MM.1S (cell line): ENCODE results near the gene LAMA3.

ENCODE experiments used
- DNase-seq: peaks from one replicate; pipeline ENCODE4 v3.0.0-alpha.2; 2015
- H2AFZ ChIP-seq: fragments of 300-600 bp; sonication (generic); 2 replicates; pipeline ENCODE4 v1.6.0; 2016; ENCODE audit warnings: antibody characterized with exemption, low read length
- H3F3A ChIP-seq: fragments of 300-600 bp; sonication (generic); 2 replicates; pipeline ENCODE4 v1.6.1; 2016; ENCODE audit warnings: mild to moderate bottlenecking, antibody characterized with exemption, low read length, moderate library complexity, mixed read lengths; ENCODE audit not compliant: insufficient read depth
- H3K27ac ChIP-seq: fragments of 300-600 bp; sonication (generic); 2 replicates; pipeline ENCODE4 v1.5.1; 2016; ENCODE audit warnings: mild to moderate bottlenecking, low read length
- H3K27me3 ChIP-seq: fragments of 300-600 bp; sonication (generic); replicated peaks from 2 replicates; pipeline ENCODE4 v1.6.0; 2016; ENCODE audit warnings: low read length; ENCODE audit not compliant: insufficient read depth
- H3K36me3 ChIP-seq: fragments of 300-600 bp; sonication (generic); replicated peaks from 2 replicates; pipeline ENCODE4 v1.6.1; 2016; ENCODE audit warnings: mild to moderate bottlenecking, low read length, mixed read lengths; ENCODE audit not compliant: insufficient read depth
- H3K4me1 ChIP-seq: fragments of 300-600 bp; sonication (generic); 2 replicates; pipeline ENCODE4 v1.6.1; 2016; ENCODE audit warnings: low read length, mixed read lengths
- H3K4me2 ChIP-seq: fragments of 300-600 bp; sonication (generic); 2 replicates; pipeline ENCODE4 v1.6.0; 2016; ENCODE audit warnings: low read depth, low read length
- H3K4me3 ChIP-seq: fragments of 300-600 bp; sonication (generic); 2 replicates; pipeline ENCODE4 v1.5.1; 2016; ENCODE audit warnings: low read length, mixed read lengths
- H3K79me2 ChIP-seq: fragments of 300-600 bp; sonication (generic); 2 replicates; pipeline ENCODE4 v1.6.1; 2016; ENCODE audit warnings: mixed run types, low read length, mixed read lengths
- H3K9ac ChIP-seq: fragments of 300-600 bp; sonication (generic); 2 replicates; pipeline ENCODE4 v1.6.1; 2016; ENCODE audit warnings: low read length, mixed read lengths
- H3K9me2 ChIP-seq: fragments of 300-600 bp; sonication (generic); replicated peaks from 2 replicates; pipeline ENCODE4 v1.6.1; 2016; ENCODE audit warnings: mild to moderate bottlenecking, low read length, mixed read lengths; ENCODE audit not compliant: insufficient read depth
- H3K9me3 ChIP-seq: fragments of 300-600 bp; sonication (generic); replicated peaks from 2 replicates; pipeline ENCODE4 v1.6.1; 2016; ENCODE audit warnings: mild to moderate bottlenecking, low read length, mixed read lengths; ENCODE audit not compliant: insufficient read depth
- H4K20me1 ChIP-seq: fragments of 300-600 bp; sonication (generic); 2 replicates; pipeline ENCODE4 v1.6.1; 2016; ENCODE audit warnings: mild to moderate bottlenecking, low read length, moderate library complexity, mixed read lengths; ENCODE audit not compliant: insufficient read depth
- EZH2 ChIP-seq: fragments of 300-600 bp; sonication (generic); optimal IDR thresholded peaks from 2 replicates; pipeline ENCODE3; 2017; ENCODE audit warnings: low read depth, mild to moderate bottlenecking, antibody characterized with exemption, low read length, mixed read lengths
- EZH2phosphoT487 ChIP-seq: fragments of 300-600 bp; sonication (generic); IDR thresholded peaks from 2 replicates; pipeline ENCODE4 v1.6.1; 2018; ENCODE audit warnings: antibody characterized with exemption, low read length
- TF ChIP-seq, protein P1 (sequence below): fragments of 300-600 bp; sonication (generic); IDR thresholded peaks from 2 replicates; pipeline ENCODE4 v1.5.1; 2016; ENCODE audit warnings: antibody characterized with exemption, low read length, mixed read lengths

Gene LAMA3

DNA sequence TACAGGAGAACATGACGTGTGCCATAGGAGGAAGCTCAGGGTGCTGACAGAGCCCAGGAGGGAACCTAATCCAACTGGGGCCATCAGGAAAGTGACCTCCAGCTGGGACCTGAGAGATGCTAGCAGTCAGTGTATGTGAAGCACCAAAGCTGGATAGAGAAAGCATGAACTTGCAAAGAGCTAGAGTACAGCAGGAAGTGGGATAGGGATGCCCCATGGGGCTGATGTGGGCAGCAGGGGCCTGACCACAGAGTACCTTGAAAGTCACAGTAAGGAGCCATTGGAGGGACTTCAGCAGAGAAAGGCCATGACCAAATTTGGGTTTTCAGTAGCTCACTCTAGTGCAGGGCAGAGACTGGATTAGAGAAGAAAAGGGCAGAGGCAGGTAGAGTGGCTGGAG is 233.7 kb downstream of the LAMA3 start:
- Histone ChIP-seq H3K79me2 (no peaks in the 10 kb centered on the region), H3K9me2 (no peaks in the 10 kb centered on the region), H3K27me3 (no peaks in the 10 kb centered on the region), H4K20me1 (no peaks in the 10 kb centered on the region), H3K36me3 (no peaks in the 10 kb centered on the region), H3K4me2 (no peak overlapping the region), H3K4me3 (no peak overlapping the region), H3K9ac (no peak overlapping the region), H2AFZ (no peak overlapping the region), H3K9me3 (no peaks in the 10 kb centered on the region), H3F3A (no peaks in the 10 kb centered on the region), H3K4me1 (no peaks in the 10 kb centered on the region), H3K27ac (no peak overlapping the region)
- DNase-seq, result no peak
- TF ChIP-seq EZH2phosphoT487, result no peak
- TF ChIP-seq, protein P1, sequence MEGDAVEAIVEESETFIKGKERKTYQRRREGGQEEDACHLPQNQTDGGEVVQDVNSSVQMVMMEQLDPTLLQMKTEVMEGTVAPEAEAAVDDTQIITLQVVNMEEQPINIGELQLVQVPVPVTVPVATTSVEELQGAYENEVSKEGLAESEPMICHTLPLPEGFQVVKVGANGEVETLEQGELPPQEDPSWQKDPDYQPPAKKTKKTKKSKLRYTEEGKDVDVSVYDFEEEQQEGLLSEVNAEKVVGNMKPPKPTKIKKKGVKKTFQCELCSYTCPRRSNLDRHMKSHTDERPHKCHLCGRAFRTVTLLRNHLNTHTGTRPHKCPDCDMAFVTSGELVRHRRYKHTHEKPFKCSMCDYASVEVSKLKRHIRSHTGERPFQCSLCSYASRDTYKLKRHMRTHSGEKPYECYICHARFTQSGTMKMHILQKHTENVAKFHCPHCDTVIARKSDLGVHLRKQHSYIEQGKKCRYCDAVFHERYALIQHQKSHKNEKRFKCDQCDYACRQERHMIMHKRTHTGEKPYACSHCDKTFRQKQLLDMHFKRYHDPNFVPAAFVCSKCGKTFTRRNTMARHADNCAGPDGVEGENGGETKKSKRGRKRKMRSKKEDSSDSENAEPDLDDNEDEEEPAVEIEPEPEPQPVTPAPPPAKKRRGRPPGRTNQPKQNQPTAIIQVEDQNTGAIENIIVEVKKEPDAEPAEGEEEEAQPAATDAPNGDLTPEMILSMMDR, result no peak
- no peak for TF ChIP-seq EZH2

DNA sequence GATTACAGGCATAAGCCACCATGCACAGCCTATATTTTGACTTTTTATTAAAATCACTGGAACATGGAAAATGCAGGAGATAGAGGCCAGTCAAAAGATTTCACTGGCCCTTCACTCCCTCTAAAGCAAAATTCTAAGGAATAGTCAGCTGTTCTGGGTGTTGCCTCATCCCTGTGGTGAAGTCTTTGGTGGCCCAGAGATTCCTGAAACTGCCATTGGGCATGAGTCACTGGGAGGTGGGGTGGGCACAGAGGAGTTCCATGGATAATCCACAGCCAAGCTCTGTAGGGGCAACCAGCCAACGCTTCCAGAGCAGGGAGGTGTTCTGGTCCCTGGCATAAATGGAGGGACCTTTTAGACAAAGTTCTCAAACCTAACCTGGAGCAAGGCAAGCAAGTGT is 235.6 kb downstream of the LAMA3 start:
- DNase-seq, result no peak
- H3K9me3 ChIP-seq, result no peaks in the 10 kb centered on the region
- no peaks in the 10 kb centered on the region for H3K9me2 ChIP-seq
- H3K27ac ChIP-seq, result no peak overlapping the region
- H4K20me1 ChIP-seq, result no peaks in the 10 kb centered on the region
- H3F3A ChIP-seq, result no peaks in the 10 kb centered on the region
- H3K27me3 ChIP-seq, result no peaks in the 10 kb centered on the region
- H3K4me1 ChIP-seq, result no peaks in the 10 kb centered on the region
- no peak overlapping the region for H3K4me3 ChIP-seq
- H3K9ac ChIP-seq, result no peak overlapping the region
- H3K79me2 ChIP-seq, result no peaks in the 10 kb centered on the region
- no peak overlapping the region for H3K4me2 ChIP-seq
- TF ChIP-seq EZH2 (no peak), EZH2phosphoT487 (no peak)
- TF ChIP-seq, protein P1, result no peak
- no peak overlapping the region for H2AFZ ChIP-seq
- H3K36me3 ChIP-seq, result no peaks in the 10 kb centered on the region

DNA sequence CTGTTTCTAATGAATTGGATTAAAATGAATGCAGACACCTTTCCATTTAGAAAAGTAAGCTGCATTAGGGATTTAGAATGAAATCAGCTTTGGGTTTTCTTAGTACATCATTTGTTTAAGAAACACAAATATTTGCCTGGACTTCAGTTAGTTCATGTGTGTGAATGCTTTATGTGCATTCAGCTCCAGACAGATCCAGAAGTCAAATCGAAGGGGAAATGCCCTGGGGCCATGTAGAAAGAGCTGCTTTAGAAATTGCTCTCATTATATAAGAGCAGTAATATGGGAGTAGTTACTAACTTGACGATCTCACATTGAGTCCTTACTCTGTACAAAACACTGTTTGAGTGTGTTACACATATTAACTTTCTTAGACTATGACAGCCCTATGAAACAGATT is 237.3 kb downstream of the LAMA3 start:
- no peak for DNase-seq

More for the DNA sequence above, 237.3 kb downstream of the LAMA3 start:
- H4K20me1 ChIP-seq, result no peaks in the 10 kb centered on the region
- no peak overlapping the region for H3K27ac ChIP-seq
- H3K4me2 ChIP-seq, result no peak overlapping the region
- no peaks in the 10 kb centered on the region for H3K9me2 ChIP-seq
- H3K9me3 ChIP-seq, result no peaks in the 10 kb centered on the region
- H3F3A ChIP-seq, result no peaks in the 10 kb centered on the region
- no peak overlapping the region for H3K9ac ChIP-seq
- no peaks in the 10 kb centered on the region for H3K36me3 ChIP-seq
- H2AFZ ChIP-seq, result no peak overlapping the region
- TF ChIP-seq EZH2phosphoT487 (no peak), EZH2 (no peak)
- TF ChIP-seq, protein P1, result no peak
- no peaks in the 10 kb centered on the region for H3K79me2 ChIP-seq
- H3K4me3 ChIP-seq, result no peak overlapping the region
- H3K27me3 ChIP-seq, result no peaks in the 10 kb centered on the region
- H3K4me1 ChIP-seq, result no peaks in the 10 kb centered on the region
